ENCODE data around the gene ZDHHC12.

GRCh38 chr9:128715436-128715750 lies 8.5 kb downstream of the ZDHHC12 start:
- TF ChIP-seq POLR2A (IDR thresholded peaks at IDR 0.05; ENCODE audit: borderline replicate concordance, extremely low read depth, insufficient read depth, insufficient read length) (no peak), CTCF (IDR thresholded peaks at IDR 0.05 in 2 of 3, conservative IDR thresholded peaks at IDR 0.05 in 1 of 3; ENCODE audit: borderline replicate concordance in 1 of 3, insufficient read depth in 1 of 3, low read depth in 2 of 3, low read length in 2 of 3) (no peak), REST (IDR thresholded peaks at IDR 0.05; ENCODE audit: low read depth) (no peak), FOSL1 (IDR thresholded peaks at IDR 0.05; ENCODE audit: low read depth) (no peak), SRF (IDR thresholded peaks at IDR 0.05; ENCODE audit: low read depth) (no peak), POLR2AphosphoS5 (IDR thresholded peaks at IDR 0.05; ENCODE audit: low read depth, low read length) (no peak), ELF1 (IDR thresholded peaks at IDR 0.05; ENCODE audit: borderline replicate concordance, low read depth) (no peak), EZH2phosphoT487 (IDR thresholded peaks at IDR 0.05; ENCODE audit: borderline replicate concordance) (no peak)

All from HCT116 (cell line).